IMR-90 (cell line): ENCODE measurements around the gene CCDC142. TPM values are rescaled to one million over a fixed set of nuclear protein-coding genes. Genes with fewer than 3 reads are reported as not detected.

Source experiments
- ATAC-seq: fragments of 200-7000 bp; cut with Tn5 transposase; 2 replicates; pipeline ENCODE4 v1.9.1; 2020; ENCODE audit warnings: low read depth, mild to moderate bottlenecking, moderate library complexity
- BruUV-seq: library from RNA; stranded (reverse); fragments of 400-500 nt; replicated peaks from 2 replicates; lab custom pipeline; 2021; lab: Mats Ljungman, UMichigan
- CTCF ChIA-PET: fragments of 300-600 bp; formaldehyde crosslinking; extraction: SDS; loops from one replicate; lab custom pipeline; 2021; ENCODE audit warnings: antibody characterized with exemption; lab: Yijun Ruan, JAX
- POLR2A ChIA-PET: fragments of 300-600 bp; sonication (Branson Sonifier 250); formaldehyde crosslinking; loops from one replicate; lab custom pipeline; 2022; ENCODE audit warnings: antibody characterized with exemption; ENCODE audit not compliant: unreplicated experiment; lab: Charles Lee
- DNase-seq: peaks from one replicate; pipeline ENCODE4 v3.0.0; 2013
- H2AFZ ChIP-seq: replicated peaks from 2 replicates; pipeline ENCODE3; 2013; ENCODE audit warnings: low read length, mild to moderate bottlenecking; ENCODE audit not compliant: poor library complexity
- H2AK5ac ChIP-seq: 2 replicates; pipeline ENCODE4 v1.6.1; 2013; ENCODE audit warnings: low read depth, low read length, inconsistent platforms
- H2AK9ac ChIP-seq: replicated peaks from 2 replicates; pipeline ENCODE3; 2013; ENCODE audit warnings: mild to moderate bottlenecking, low read depth, low read length, moderate library complexity; ENCODE audit not compliant: poor library complexity
- H2BK120ac ChIP-seq: 2 replicates; pipeline ENCODE4 v1.6.1; 2013; ENCODE audit warnings: low read depth, low read length, inconsistent platforms
- H2BK15ac ChIP-seq: 3 replicates; pipeline ENCODE4 v1.6.1; 2013; ENCODE audit warnings: low read depth, low read length, inconsistent platforms
- H2BK20ac ChIP-seq: 2 replicates; pipeline ENCODE4 v1.6.1; 2013; ENCODE audit warnings: low read depth, mild to moderate bottlenecking, inconsistent platforms, low read length, moderate library complexity
- H2BK5ac ChIP-seq: 2 replicates; pipeline ENCODE4 v1.6.1; 2013; ENCODE audit warnings: mild to moderate bottlenecking, low read depth, low read length, inconsistent platforms; ENCODE audit not compliant: poor library complexity, severe bottlenecking
- H3K14ac ChIP-seq: replicated peaks from 2 replicates; pipeline ENCODE4 v1.6.1; 2013; ENCODE audit warnings: low read depth, low read length, inconsistent platforms
- H3K18ac ChIP-seq: 2 replicates; pipeline ENCODE4 v1.6.1; 2013; ENCODE audit warnings: low read depth, low read length, control low read depth
- H3K23ac ChIP-seq: 2 replicates; pipeline ENCODE4 v1.6.1; 2013; ENCODE audit warnings: low read depth, low read length, inconsistent platforms
- H3K27ac ChIP-seq: 2 replicates; pipeline ENCODE4 v1.5.1; 2013; ENCODE audit warnings: mild to moderate bottlenecking, control low read depth, low read length; ENCODE audit not compliant: insufficient read depth
- H3K27me3 ChIP-seq: 2 replicates; pipeline ENCODE4 v1.6.1; 2013; ENCODE audit warnings: low read length; ENCODE audit not compliant: control insufficient read depth, insufficient read depth
- H3K36me3 ChIP-seq: 2 replicates; pipeline ENCODE4 v1.6.1; 2013; ENCODE audit warnings: low read length, mixed read lengths; ENCODE audit not compliant: control insufficient read depth, insufficient read depth
- H3K4ac ChIP-seq: 2 replicates; pipeline ENCODE4 v1.6.1; 2013; ENCODE audit warnings: low read depth, low read length, inconsistent platforms
- H3K4me1 ChIP-seq: 2 replicates; pipeline ENCODE4 v1.6.1; 2013; ENCODE audit warnings: low read length, mixed read lengths; ENCODE audit not compliant: control insufficient read depth, insufficient read depth
- H3K4me2 ChIP-seq: 2 replicates; pipeline ENCODE4 v1.6.1; 2013; ENCODE audit warnings: low read depth, mild to moderate bottlenecking, control low read depth, low read length, moderate library complexity
- H3K4me3 ChIP-seq: 2 replicates; pipeline ENCODE4 v1.5.1; 2013; ENCODE audit warnings: low read depth, mild to moderate bottlenecking, control low read depth, low read length, moderate library complexity; ENCODE audit not compliant: insufficient read depth
- H3K56ac ChIP-seq: 2 replicates; pipeline ENCODE4 v1.6.1; 2013; ENCODE audit warnings: low read length, inconsistent platforms; ENCODE audit not compliant: insufficient read depth; ENCODE audit errors: extremely low read depth
- H3K79me1 ChIP-seq, 2 experiments: 2 replicates each; pipeline ENCODE4 v1.6.1; 2013; ENCODE audit warnings: low read length in 2 of 2, inconsistent platforms in 1 of 2, low read depth in 1 of 2
- H3K9ac ChIP-seq: 2 replicates; pipeline ENCODE4 v1.6.1; 2013; ENCODE audit warnings: low read depth, low read length, control low read depth
- H3K9me1 ChIP-seq: 2 replicates; pipeline ENCODE4 v1.6.1; 2013; ENCODE audit warnings: low read length, inconsistent platforms; ENCODE audit not compliant: insufficient read depth
- H3K9me3 ChIP-seq: 2 replicates; pipeline ENCODE4 v1.6.1; 2013; ENCODE audit warnings: low read length; ENCODE audit not compliant: control insufficient read depth, insufficient read depth
- H4K20me1 ChIP-seq: 2 replicates; pipeline ENCODE4 v1.6.1; 2013; ENCODE audit warnings: low read length, inconsistent platforms; ENCODE audit not compliant: insufficient read depth
- H4K5ac ChIP-seq: 2 replicates; pipeline ENCODE4 v1.6.1; 2013; ENCODE audit warnings: mild to moderate bottlenecking, low read depth, low read length, control low read depth
- H4K8ac ChIP-seq, 2 experiments: 2 replicates each; pipeline ENCODE4 v1.6.1; 2013; ENCODE audit warnings: low read depth in 2 of 2, low read length in 2 of 2, control low read depth in 1 of 2, inconsistent platforms in 1 of 2
- H4K91ac ChIP-seq: 2 replicates; pipeline ENCODE4 v1.6.1; 2013; ENCODE audit warnings: low read depth, low read length, inconsistent platforms; ENCODE audit not compliant: insufficient read depth
- BHLHE40 ChIP-seq: fragments of 150-350 bp; IDR thresholded peaks from 2 replicates; pipeline ENCODE4 v1.6.1; 2016; ENCODE audit warnings: mild to moderate bottlenecking, low read depth, low read length
- CEBPB ChIP-seq: IDR thresholded peaks from 2 replicates; pipeline ENCODE4 v1.6.1; 2012; ENCODE audit warnings: low read depth, low read length, improper control_type of control experiment
- CHD1 ChIP-seq: IDR thresholded peaks from 2 replicates; pipeline ENCODE4 v1.6.1; 2012; ENCODE audit warnings: low read depth, low read length, improper control_type of control experiment
- ELK1 ChIP-seq: fragments of 150-350 bp; IDR thresholded peaks from 2 replicates; pipeline ENCODE4 v1.6.1; 2016; ENCODE audit warnings: low read depth, mild to moderate bottlenecking, low read length, moderate library complexity, borderline replicate concordance
- FOS ChIP-seq: fragments of 150-350 bp; IDR thresholded peaks from 2 replicates; pipeline ENCODE4 v1.6.1; 2016; ENCODE audit warnings: low read depth, low read length
- MAFK ChIP-seq: IDR thresholded peaks from 2 replicates; pipeline ENCODE4 v1.6.1; 2012; ENCODE audit warnings: low read depth, low read length, improper control_type of control experiment
- MAZ ChIP-seq: IDR thresholded peaks from 2 replicates; pipeline ENCODE4 v1.6.1; 2012; ENCODE audit warnings: low read depth, mild to moderate bottlenecking, low read length, improper control_type of control experiment, moderate library complexity, borderline replicate concordance
- MXI1 ChIP-seq: IDR thresholded peaks from 2 replicates; pipeline ENCODE4 v1.6.1; 2012; ENCODE audit warnings: low read depth, mild to moderate bottlenecking, low read length, moderate library complexity, borderline replicate concordance
- NFE2L2 ChIP-seq: fragments of 150-350 bp; IDR thresholded peaks from 2 replicates; pipeline ENCODE4 v1.6.1; 2016; ENCODE audit warnings: low read depth, mild to moderate bottlenecking, low read length
- POLR2A ChIP-seq: IDR thresholded peaks from 2 replicates; pipeline ENCODE4 v1.6.1; 2012; ENCODE audit warnings: mild to moderate bottlenecking, low read depth, low read length
- RAD21 ChIP-seq: IDR thresholded peaks from 2 replicates; pipeline ENCODE4 v1.6.1; 2012; ENCODE audit warnings: low read length, improper control_type of control experiment
- RCOR1 ChIP-seq: IDR thresholded peaks from 2 replicates; pipeline ENCODE4 v1.6.1; 2012; ENCODE audit warnings: mild to moderate bottlenecking, low read length, improper control_type of control experiment; ENCODE audit not compliant: insufficient replicate concordance
- RFX5 ChIP-seq: IDR thresholded peaks from 2 replicates; pipeline ENCODE4 v1.8.0; 2012; ENCODE audit warnings: low read depth, mild to moderate bottlenecking, low read length, moderate library complexity
- SMC3 ChIP-seq: fragments of 150-350 bp; IDR thresholded peaks from 2 replicates; pipeline ENCODE4 v1.6.1; 2016; ENCODE audit warnings: low read depth, mild to moderate bottlenecking, antibody characterized with exemption, low read length, moderate library complexity
- WGBS, 2 experiments: methylation state at CpG; one replicate each; pipeline versions ENCODE4 v1.1.5 to v1.1.7; 2013; ENCODE audit warnings: missing lambda C conversion rate in 2 of 2; ENCODE audit not compliant: insufficient read length in 1 of 2; ENCODE audit errors: extremely low coverage in 2 of 2; 5-methylcytosine and 5-hydroxymethylcytosine counted together
- dilution Hi-C: fragments of 300-500 bp; cut with HindIII; formaldehyde crosslinking; loops from one replicate; pipeline ENCODE4 v1.14.3; 2018; ENCODE audit warnings: low sequenced_read_pairs; ENCODE audit not compliant: unreplicated experiment
- in situ Hi-C: fragments of 300-500 bp; cut with MboI; formaldehyde crosslinking; loops from 3 replicates; pipeline ENCODE4 v1.14.3; 2019; ENCODE audit warnings: low sequenced_read_pairs, inconsistent platforms, mixed read lengths
- intact Hi-C: fragments of 100-400 bp; cut with micrococcal nuclease; formaldehyde crosslinking; loops from 2 replicates; pipeline ENCODE4 v1.10.0; 2022
- polyA plus RNA-seq, 3 experiments: library from polyadenylated mRNA; depleted of rRNA; stranded (reverse); fragments of >200 nt; gene quantifications; 2 replicates each; pipeline ENCODE4 v1.2.3, GENCODE V29; 2012; ENCODE audit warnings: low replicate concordance in 1 of 3
- total RNA-seq: library from RNA; depleted of rRNA; stranded (reverse); fragments of >200 nt; gene quantifications from 2 replicates; pipeline ENCODE4 v1.2.3, GENCODE V29; 2012
- TF ChIP-seq, protein P1 (sequence below): fragments of 150-350 bp; IDR thresholded peaks from 2 replicates; pipeline ENCODE4 v1.6.1; 2017; ENCODE audit warnings: mild to moderate bottlenecking, antibody characterized with exemption, low read length, low read depth
- TF ChIP-seq, protein P2 (sequence below): conservative IDR thresholded peaks from 2 replicates; pipeline ENCODE4 v1.5.1; 2012; ENCODE audit warnings: mild to moderate bottlenecking, low read depth, low read length, improper control_type of control experiment

Gene CCDC142
- total and polyA plus RNA-seq, 2 of the 4 experiments (the other 2 are of a cell fraction), result 8.4 to 14.0 TPM

- Histone ChIP-seq H3K4me2 (no peak overlapping the region), H3K27me3 (no peaks in the 10 kb centered on the region), H3K79me1 (peaks cover 3 to 45% of the 10 kb centered on the region in 2 experiments; a peak in 3 of 4 replicates), H3K36me3 (peaks cover 24% of the 10 kb centered on the region), H4K8ac (no peak overlapping the region), H3K4me3 (no peak overlapping the region), H2BK20ac (no peak overlapping the region), H4K91ac (no peak overlapping the region), H2BK120ac (no peak overlapping the region), H3K23ac (no peak overlapping the region), H2AK5ac (no peak overlapping the region), H3K4ac (no peak overlapping the region), H3K9ac (no peak overlapping the region), H3K14ac (no peak overlapping the region), H3K9me1 (peaks cover 4% of the 10 kb centered on the region; the same call in 1 of the 2 replicates), H3K9me3 (no peaks in the 10 kb centered on the region), H3K4me1 (peaks cover 4% of the 10 kb centered on the region; the same call in 1 of the 2 replicates), H4K20me1 (no peaks in the 10 kb centered on the region), H3K27ac (no peak overlapping the region), H2AFZ (no peak overlapping the region), H3K18ac (no peak overlapping the region), H2BK15ac (no peak overlapping the region), H2AK9ac (no peak overlapping the region), H3K56ac (no peak overlapping the region), H4K5ac (no peak overlapping the region), H2BK5ac (no peak overlapping the region)
- dilution Hi-C loops (no loop called here), in situ Hi-C loops (no loop called here), intact Hi-C loops (no loop called here)
- TF ChIP-seq, protein P1, sequence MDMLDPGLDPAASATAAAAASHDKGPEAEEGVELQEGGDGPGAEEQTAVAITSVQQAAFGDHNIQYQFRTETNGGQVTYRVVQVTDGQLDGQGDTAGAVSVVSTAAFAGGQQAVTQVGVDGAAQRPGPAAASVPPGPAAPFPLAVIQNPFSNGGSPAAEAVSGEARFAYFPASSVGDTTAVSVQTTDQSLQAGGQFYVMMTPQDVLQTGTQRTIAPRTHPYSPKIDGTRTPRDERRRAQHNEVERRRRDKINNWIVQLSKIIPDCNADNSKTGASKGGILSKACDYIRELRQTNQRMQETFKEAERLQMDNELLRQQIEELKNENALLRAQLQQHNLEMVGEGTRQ, result no peak
- no peak for TF ChIP-seq CHD1
- no peak for TF ChIP-seq MAFK
- TF ChIP-seq POLR2A, result no peak
- no peak for TF ChIP-seq RCOR1
- TF ChIP-seq BHLHE40, result no peak
- TF ChIP-seq RAD21, result no peak
- TF ChIP-seq RFX5, result no peak
- TF ChIP-seq NFE2L2, result no peak
- TF ChIP-seq, protein P2, sequence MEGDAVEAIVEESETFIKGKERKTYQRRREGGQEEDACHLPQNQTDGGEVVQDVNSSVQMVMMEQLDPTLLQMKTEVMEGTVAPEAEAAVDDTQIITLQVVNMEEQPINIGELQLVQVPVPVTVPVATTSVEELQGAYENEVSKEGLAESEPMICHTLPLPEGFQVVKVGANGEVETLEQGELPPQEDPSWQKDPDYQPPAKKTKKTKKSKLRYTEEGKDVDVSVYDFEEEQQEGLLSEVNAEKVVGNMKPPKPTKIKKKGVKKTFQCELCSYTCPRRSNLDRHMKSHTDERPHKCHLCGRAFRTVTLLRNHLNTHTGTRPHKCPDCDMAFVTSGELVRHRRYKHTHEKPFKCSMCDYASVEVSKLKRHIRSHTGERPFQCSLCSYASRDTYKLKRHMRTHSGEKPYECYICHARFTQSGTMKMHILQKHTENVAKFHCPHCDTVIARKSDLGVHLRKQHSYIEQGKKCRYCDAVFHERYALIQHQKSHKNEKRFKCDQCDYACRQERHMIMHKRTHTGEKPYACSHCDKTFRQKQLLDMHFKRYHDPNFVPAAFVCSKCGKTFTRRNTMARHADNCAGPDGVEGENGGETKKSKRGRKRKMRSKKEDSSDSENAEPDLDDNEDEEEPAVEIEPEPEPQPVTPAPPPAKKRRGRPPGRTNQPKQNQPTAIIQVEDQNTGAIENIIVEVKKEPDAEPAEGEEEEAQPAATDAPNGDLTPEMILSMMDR, result no peak
- no peak for TF ChIP-seq MXI1
- TF ChIP-seq CEBPB, result no peak
- no peak for TF ChIP-seq MAZ
- TF ChIP-seq ELK1, result no peak
- TF ChIP-seq FOS, result no peak
- no peak for TF ChIP-seq SMC3
- BruUV-seq, result no TSS peak
- DNase-seq (no peak), ATAC-seq (no peak)
- WGBS, 2 experiments, result 94% methylated on average over 5 of the region's 6 CpGs; no CpG with 5 or more reads in 1 of the 2 experiments
- CTCF ChIA-PET, result interaction anchor here (0.6 kb wide), 1 partner anchor 55 kb away, joined by 4 read pairs; the partner anchor contains the start of gene AUP1
- POLR2A ChIA-PET, result no interaction called here
Observed at GRCh38 chr2:74474481-74474880, 8.3 kb downstream of the CCDC142 start.
